Measurements from ENCODE around the gene TTC19.
A peak's percentile ranks its signal among the peaks of the same experiment; 100 is the strongest.

Gene TTC19
- 38.2 to 89.2 (median 65.8) reads per million in 4 experiments for total RNA-seq

DNA sequence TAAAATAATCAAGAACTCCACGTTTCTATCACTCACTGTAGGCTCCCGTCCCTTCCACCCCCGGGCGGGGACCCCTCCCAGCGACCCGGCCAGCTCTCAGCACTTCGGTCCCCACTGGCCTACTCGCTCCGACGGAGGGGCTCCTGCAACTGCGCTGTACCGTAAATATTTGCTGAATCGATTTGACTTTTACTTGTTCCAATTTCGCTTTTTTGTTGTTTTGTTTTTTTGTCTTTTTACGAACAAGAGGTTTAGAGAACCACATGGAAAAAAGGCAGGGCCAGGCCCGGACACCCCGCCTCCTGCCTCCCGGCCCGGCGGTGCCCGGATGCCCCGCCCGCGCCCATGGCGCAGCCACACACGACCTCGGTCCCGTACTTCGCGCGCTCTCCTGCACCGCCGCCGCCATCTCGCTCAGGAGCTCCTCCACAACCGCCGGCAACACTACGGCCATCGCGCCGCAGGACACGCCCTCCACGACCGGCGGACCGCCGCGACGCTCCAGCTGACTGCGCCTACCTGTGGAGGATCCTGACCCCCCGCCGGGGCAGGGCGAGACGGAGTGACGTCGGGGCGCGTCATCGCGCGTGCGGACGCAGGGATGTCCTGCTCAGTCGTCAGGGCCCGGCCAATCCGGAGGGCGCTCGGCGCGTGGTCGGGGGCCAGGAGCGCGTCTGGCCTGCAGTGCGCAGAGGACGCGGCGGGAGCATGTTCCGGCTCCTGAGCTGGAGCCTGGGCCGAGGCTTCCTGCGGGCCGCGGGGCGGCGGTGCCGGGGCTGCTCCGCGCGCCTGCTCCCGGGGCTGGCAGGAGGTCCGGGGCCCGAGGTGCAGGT lies at the start of gene TTC19, which contains the start of gene ZSWIM7:
Gene TTC19 (plus strand): TSS at position 684 of the 833 bp plus-strand sequence. CDS start 25 bp downstream, at position 709.
Gene ZSWIM7 (minus strand): TSS at position 564 of the 833 bp plus-strand sequence. CDS start 110 bp downstream, at position 454.
- peak; percentile 82 for DNase-seq

DNA sequence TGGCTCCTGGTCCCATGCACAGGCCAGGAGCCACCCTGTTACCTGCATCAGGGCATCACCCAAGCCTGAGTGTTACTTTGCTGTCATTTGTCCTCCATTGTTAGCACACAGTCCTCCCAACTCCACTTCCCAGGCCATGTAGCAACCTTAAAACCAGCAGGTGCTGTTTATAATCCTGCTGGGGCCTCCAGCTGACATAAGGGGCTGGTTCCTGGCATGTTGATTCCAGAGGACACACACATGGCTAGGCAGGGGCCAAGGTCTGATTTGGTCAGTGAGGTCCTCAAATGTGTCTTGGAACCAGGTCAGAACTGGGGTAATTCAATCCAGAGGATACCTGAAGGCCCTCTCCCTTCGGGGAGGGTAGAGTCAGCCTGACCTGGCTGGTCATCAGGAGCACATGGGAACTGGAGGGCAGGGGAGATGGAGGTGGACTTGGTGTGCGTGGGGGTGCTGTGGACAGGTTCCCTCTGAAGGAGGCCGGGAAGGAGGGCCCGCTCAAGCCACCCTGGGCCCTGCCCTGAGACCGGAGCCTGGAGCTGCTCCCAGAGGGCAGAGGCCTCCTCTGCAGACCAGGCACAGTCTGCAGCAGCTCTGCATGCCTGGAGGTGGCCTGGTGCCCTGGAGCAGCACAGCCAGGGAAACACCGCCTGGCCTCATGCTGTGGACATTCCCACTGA lies 48.1 kb upstream of the TTC19 start:
- no peak for DNase-seq

- DNase-seq = no peak
These were observed 47.5 kb upstream of the TTC19 start for GRCh38 chr17:15952048-15952532.

GRCh38 chr17:15952916-15953790 lies 46.5 kb upstream of the TTC19 start:
- no peak for DNase-seq

- DNase-seq = no peak
These were observed 45.4 kb upstream of the TTC19 start for GRCh38 chr17:15954222-15954621.

GRCh38 chr17:15955793-15956541 lies 43.7 kb upstream of the TTC19 start:
- no peak for DNase-seq

DNA sequence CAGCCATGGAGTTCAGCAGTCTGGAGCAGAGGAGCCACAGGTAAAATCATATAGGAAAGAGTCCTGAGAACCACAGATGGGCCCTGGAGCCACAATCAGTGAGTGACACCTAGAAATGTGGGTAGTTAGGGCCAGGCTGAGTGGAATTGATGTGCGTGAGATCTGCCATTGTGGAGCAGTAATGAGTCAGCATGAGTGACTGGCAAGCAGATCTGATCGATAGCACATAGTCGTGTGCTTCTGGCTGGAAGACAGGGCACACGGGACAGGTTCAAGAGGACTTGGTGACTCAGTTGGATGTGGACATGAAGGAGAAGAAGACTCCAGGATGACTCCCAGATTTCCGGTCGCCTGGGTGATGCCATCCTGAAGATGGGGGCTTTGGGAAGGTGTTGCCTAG lies 42.4 kb upstream of the TTC19 start:
- DNase-seq = no peak

DNA sequence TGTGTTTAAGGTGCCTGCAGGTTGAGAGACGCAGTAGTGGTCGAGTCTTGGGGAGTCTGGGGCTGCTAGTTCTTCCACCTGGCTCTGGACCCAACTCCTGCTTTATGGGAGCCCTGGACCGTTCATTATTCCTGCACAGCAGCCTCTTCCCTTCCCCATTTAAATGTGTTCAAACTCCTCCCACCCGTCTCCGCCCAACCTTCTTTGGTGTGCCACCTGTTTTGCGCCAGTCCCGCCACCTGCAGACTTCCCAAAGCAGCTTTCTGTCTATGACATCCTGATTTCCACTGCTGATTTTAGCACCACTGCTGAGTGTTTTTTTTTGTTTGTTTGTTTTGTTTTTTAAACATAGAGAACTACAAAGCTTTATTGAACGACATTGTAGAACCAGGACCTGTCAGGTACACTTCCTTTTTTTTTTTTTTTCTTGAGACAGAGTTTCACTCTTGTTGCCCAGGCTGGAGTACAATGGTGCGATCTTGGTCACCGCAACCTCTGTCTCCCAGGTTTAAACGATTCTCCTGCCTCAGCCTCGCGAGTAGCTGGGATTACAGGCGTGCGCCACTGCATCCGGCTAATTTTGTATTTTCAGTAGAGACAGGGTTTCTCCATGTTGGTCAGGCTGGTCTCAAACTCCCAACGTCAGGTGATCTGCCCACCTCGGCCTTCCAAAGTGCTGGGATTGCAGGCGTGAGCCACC lies 41.9 kb upstream of the TTC19 start:
- no peak for DNase-seq

DNA sequence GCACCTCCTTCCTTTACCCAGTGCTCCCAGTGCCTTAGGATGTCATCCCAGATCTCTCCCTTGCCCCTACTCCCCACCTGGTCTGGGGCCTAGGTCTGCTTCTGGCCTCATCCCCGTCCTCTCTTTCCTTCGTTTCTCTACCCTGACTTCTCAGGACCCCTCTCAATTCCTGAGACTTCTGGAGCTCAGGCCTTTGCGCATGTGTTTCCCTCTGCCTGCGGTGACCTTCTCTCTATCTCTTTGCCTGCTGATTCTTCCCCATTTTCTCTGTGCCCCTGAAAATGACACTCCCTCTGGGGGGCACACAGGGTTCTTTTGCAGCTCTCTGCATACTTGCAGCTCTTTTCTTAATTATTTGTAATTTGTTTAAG lies 41.2 kb upstream of the TTC19 start:
- no peak for DNase-seq

DNA sequence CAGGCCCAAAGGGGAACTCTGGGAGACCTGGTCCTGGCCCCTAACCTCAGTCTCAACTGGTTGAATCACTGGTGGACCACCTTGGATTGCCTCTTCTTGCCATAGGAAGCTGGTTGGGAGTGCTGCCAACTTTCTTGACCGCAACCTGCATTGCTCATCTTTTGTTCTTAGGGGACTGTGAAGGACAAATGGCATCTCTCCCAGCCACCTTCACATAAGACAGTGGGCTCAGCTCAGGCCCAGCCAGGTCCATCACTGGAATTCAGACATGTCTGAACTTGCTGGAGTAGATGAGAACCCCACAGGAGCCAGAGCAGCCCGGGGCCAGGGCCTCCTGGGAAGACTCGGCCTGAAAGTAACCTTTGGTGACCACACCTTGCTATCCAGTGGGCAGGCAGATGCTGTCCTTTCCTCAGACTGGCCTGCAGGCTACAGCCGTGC lies 35.9 kb upstream of the TTC19 start:
- no peak for DNase-seq

DNA sequence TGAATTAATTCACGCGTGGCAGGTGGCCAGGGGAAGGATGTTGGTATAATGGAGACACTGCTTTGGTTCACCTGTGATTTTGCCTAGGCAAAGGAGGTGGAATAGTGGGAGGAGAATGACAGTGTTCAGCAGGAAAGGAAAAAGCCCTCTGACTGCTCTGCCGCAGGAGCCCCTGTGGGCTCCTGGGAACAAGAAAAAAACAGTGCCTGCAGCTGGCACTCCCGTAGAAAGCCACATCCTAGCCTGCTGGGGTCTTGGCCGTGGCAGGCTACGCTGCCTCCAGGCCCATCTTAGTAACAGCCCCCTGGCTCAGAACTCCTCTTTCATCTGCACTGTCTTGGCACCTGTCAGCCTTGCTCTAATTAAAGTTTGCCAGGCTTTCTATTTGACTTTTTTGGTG lies 34.1 kb upstream of the TTC19 start:
- DNase-seq = no peak

DNA sequence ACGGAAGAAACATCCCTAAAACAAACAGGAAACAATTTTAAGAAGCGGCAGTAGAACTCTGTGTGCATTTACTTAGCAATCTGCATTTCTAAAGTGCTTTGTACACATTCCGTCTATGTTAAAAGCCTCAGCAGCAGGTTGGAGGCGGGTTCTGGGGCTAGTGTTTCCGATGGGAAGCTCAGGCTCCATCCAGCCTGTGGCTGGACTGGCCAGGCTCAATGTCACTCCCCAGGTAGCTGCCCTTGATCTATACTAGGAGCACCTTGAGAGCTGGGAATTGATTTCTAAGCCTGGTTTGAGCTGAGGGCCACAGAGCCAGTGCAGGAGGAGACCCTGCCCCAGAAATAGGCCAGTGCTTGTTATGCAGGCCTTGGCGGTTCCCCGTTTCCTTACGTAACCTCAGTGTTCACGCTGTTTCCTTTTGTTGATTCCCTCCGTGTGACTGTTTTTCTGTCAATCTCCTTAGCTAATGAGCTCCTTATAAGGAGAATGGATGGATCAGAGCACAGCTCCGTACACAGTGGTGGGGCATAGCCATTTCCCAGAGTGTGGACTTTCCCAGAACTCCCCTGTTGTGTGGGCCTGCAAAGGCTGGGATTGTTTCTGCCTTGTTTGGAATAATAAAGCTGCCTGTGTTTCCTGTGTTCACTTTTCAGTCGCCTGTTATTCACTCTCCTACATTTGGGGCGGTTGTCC lies 33.3 kb upstream of the TTC19 start:
- no peak for DNase-seq

DNA sequence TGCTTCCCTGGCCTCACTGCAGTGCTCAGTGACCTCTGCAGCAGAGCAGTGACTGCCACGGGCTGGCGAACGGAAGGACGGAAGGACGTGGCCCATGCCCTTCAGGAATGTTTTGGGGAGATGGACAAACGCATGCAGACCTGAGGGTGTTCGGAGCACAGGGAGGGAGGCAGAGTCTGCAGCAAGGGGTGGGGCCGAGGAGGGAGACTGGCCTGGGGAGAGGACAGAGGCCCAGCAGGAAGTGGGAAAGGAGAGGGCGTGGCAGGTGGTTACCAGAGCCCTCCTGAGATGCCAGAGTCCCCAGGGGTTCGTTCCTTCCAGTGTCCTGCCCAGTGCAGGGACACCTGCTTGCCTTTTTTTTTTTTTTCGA lies 32.8 kb upstream of the TTC19 start:
- no peak for DNase-seq

GRCh38 chr17:15967706-15968399 lies 31.8 kb upstream of the TTC19 start:
- DNase-seq = no peak

- no peak for DNase-seq
These were observed 30.2 kb upstream of the TTC19 start for GRCh38 chr17:15969463-15969862.

- DNase-seq = no peak
These were observed 29.1 kb upstream of the TTC19 start for GRCh38 chr17:15970500-15970899.

DNA sequence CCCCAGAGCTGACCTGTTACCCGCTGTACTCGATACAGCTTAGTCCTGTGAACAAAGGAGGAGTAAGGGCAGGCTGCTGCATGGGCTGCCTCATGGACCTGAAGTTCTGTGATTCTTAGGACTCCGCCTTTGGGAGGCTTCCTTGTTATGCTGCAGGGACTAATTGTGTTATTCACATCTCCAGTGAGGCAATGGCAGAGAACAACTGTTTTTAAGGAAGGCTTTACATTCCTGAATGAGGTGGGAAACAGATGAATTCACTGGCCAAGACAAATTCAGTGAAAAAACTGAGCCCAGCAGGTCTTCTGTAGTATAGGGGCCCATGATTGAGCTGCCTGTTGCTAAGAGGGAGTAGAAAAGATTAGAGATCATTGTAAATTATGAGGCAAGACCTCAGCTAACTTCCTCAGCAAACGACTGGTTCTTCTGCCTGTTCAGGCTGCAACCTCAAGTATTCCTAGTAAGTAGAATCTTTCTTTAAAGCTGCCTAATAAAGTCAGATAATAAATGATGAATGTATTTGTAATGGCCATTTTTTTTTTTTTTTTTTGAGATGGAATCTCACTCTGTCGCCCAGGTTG lies 28.4 kb upstream of the TTC19 start:
- no peak for DNase-seq

GRCh38 chr17:15971882-15972281 lies 27.7 kb upstream of the TTC19 start:
- DNase-seq = no peak

DNA sequence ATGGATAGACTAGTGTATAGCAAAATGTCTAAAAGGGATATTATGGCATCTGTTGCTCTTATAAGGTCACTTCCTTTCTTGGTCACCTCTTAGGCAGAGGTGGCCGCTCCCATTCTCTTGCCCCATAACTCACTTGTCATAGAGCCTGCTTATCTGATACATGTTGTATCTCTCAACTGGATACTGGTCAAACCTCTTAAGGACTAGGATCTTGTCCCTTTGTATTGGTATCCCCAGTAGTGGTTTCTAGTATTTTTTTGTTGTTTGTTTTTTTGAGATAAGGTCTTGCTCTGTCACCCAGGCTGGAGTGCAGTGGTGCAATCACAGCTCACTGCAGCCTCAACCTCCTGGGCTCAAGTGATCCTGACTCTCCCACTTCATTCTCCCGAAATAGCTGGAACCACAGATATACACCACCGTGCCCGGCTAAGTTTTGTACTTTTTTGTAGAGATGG lies 27.1 kb upstream of the TTC19 start:
- no peak for DNase-seq

DNA sequence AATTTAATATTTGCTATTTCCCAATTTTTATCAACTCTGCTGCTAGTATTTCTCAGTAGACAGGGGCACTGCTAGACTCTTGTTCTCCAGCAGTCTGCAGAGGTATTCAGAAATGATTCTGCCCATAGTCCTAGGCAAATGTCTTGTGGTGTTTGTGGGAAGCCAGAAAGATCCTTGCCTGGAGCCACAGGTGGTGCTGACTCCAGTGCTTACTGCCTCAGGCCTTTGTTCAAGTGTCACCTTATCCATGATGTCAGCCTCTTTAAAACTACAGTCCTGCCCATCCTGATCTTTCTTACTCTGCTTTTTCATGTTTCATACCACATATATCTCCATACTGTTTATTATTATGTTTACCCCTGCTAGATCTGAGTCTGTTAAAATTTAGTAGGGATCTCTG lies 26.6 kb upstream of the TTC19 start:
- DNase-seq = no peak
